ENCODE data around the gene SPATA20. TPM values are rescaled to one million over a fixed set of nuclear protein-coding genes. Genes with fewer than 3 reads are reported as not detected.

Gene SPATA20
- total RNA-seq, 1 experiment from 2014 or later: 50.9 TPM

DNA sequence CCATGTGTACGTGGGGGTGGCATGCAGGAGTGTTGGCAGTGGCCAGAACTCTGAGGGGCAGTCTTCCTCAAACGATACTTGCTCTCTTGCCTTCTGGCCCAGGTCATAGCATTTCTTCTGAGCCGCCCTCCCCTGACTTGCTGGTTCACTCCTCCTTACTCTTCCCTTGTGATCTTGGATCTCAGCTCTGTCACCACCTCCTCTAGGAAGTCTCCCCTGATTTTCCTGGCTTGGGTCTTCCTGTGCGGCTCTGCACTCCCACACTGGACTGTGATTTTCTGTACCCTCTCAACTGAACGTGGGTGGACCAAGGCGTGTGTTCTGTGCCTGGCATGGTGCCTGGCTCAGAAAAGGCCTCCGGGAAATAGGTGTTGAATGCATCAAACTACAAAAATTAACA is 11.6 kb upstream of the SPATA20 start:
- DNase-seq (ENCODE audit: low read depth, low spot score): no peak
- in situ Hi-C loops (cut with HindIII; ENCODE audit: low pct_unique_long_range_greater_than_20kb, low sequenced_read_pairs): no loop called here

DNA sequence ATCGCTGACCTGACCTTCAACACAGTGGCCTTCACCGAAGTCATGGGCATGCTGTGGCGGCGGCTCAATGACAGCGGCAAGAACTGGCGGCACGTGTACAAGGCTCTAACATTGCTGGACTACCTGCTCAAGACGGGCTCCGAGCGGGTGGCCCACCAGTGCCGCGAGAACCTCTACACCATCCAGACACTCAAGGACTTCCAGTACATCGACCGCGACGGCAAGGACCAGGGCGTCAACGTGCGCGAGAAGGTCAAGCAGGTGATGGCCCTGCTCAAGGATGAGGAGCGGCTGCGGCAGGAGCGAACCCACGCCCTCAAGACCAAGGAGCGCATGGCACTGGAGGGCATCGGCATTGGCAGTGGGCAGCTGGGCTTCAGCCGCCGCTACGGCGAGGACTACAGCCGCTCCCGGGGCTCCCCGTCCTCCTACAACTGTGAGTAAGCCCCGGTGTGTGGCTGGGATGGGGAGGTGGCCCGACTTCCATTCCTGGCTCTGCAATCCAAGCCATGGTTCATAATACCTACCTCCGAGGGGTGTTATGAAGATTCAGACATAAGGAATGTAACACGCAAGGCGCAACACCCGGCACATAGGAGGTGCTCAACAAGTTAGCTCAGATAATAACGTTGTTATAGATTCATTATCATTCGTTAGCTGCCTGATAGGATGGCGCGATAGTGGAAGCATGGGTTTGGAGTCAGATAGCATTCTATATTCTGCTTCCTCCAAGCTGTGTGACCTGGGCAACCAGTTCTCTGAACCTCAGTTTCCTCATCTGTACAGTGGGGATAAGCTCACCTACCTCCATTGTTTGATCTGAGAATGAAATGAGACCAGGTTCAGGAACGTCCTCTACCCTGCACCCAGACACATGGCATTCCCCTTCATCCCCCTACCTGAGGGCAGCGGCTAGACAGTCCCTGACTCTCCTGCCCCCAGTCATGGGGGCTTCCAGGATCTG is 10.0 kb upstream of the SPATA20 start:
- no peak for DNase-seq (ENCODE audit: low read depth, low spot score)
- in situ Hi-C loops (cut with HindIII; ENCODE audit: low pct_unique_long_range_greater_than_20kb, low sequenced_read_pairs): no loop called here

DNA sequence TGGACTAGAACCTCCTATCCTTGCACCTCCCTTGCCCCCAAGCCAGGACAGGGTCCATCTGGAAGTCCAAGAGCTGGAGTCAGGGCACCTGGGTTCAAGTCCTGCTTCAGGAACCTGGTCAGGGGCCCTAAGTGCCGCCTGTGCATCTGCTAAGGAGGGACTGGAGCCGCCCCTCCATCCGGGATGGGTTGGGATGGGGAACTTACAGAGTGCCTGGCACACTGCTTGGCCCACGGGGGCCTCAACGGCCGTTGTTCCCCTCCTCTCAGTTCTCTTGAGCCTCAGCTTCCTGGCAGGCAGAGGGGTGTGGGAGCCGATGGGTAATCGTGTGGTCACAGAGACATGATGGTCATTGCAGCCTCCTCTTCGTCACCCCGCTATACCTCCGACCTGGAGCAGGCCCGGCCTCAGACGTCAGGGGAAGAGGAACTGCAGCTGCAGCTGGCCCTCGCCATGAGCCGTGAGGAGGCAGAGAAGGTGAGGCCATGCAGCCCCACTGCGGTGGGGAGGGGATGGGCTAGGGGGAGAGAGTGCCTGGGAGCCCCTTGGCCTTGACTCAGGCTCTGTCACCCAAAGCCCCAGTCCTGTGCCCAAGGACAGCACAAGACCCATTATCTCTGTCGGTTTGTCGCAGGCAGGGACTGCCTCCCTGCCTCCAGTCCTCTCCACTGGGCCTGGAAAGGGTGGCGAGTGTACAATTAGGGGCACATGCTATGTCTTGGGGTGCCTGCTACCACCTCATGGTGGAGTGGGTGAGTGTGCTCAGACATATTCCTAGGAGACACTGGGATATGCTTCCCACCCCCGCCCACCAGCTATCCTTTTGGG is 9.0 kb upstream of the SPATA20 start:
- in situ Hi-C loops (cut with HindIII; ENCODE audit: low pct_unique_long_range_greater_than_20kb, low sequenced_read_pairs): no loop called here
- DNase-seq (ENCODE audit: low read depth, low spot score): no peak

DNA sequence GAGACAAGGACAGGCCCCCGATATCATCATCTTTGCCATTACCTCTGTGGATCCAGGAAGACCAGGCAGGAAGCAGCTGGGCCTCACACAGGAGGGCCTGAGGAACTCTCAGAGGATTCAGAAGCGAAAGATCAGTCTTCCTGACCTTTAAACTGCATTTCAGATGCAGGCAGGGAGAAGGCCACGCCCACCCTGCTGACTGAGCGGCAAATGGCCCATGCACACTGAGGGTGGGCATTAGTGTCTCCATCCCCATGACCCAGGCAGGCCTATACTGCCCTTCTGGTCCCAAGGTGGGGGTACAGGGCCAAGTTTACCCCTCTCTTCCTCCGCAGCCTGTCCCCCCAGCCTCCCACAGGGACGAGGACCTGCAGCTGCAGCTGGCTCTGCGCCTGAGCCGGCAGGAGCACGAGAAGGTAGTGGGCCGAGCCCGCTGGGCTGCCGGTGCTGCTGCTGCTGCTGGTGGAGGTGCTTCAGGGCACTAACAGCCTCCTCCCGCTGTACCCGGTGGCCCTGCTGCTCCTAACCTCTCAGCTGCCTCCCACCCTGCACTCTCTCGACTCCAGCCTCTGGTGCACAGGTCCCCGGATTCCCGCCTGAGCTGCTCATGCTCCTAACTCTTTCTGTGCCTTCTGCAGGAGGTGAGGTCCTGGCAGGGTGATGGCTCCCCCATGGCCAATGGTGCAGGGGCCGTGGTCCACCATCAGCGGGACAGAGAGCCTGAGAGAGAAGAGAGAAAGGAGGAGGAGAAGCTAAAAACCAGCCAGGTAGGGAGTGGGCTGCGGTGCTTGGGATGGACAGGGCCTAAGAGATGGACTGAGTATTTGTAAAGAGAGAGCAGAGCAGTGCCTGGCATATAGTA is 8.2 kb upstream of the SPATA20 start:
- in situ Hi-C loops (cut with HindIII; ENCODE audit: low pct_unique_long_range_greater_than_20kb, low sequenced_read_pairs): no loop called here
- no peak for DNase-seq (ENCODE audit: low read depth, low spot score)

DNA sequence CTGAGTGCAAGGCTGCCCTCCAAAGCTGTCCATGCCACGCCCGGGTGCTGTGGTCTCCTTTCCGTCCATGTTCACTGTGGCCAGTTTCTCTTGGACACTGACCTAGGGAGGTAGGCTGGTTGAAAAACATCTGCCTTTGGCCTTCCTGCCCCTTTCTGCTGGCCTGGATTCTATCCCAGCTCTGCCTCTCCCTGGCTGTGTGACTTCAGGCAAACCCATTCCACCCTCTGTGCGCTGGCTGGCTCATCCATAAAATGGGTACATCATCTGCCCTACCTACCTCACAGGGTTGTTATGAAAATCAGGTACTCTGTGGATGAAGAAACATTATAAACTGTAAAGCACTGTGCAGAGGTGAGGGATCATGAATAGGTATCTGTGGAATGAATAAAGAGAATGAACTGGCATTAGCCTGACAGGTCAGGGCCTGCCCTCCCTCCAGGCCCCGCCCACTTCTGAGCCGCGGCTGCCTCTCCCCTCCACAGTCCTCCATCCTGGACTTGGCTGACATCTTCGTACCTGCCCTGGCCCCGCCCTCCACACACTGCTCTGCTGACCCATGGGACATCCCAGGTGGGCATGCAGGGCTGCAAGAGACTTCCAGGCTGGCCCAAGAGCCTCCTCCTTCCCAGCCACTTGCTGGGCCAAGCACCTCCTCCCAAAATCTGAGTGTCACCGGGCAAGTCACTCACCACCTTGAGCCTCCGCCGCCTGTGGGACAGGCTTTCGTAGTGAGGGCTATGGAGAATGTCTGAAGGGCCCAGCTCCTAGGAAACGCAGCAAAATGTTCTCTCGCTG is 7.0 kb upstream of the SPATA20 start:
- DNase-seq (ENCODE audit: low read depth, low spot score): no peak
- in situ Hi-C loops (cut with HindIII; ENCODE audit: low pct_unique_long_range_greater_than_20kb, low sequenced_read_pairs): no loop called here

DNA sequence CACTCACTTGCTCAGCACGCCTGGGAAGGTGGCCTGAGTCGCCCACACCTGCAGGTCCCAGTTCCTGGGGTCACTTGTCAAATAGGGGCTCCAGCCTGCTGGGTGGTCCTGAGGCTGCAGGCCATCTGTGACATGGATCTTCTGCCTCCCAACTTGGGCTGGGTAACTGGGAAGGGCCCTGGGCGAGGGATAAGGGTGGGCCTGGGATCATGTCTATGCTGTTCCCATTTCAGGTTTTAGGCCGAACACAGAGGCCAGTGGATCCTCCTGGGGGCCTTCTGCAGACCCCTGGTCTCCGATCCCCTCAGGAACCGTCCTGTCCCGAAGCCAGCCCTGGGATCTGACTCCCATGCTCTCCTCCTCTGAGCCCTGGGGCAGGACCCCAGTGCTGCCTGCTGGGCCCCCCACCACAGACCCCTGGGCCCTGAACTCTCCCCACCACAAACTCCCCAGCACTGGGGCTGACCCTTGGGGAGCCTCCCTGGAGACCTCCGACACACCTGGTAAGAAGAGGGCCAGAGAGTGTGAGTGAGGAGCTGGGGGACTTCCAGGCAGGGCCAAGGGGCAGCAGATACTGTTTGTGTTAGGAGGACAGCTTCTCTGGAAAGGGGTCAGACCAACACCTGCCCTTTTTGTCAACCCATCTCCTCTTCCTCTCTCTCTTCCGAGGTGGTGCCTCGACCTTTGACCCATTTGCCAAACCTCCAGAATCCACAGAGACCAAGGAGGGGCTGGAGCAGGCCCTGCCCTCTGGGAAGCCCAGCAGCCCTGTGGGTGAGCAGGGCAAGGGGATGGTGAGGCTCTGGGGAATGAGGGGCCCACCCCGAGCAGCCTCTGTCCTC is 6.2 kb upstream of the SPATA20 start:
- DNase-seq (ENCODE audit: low read depth, low spot score): no peak
- in situ Hi-C loops (cut with HindIII; ENCODE audit: low pct_unique_long_range_greater_than_20kb, low sequenced_read_pairs): no loop called here

DNA sequence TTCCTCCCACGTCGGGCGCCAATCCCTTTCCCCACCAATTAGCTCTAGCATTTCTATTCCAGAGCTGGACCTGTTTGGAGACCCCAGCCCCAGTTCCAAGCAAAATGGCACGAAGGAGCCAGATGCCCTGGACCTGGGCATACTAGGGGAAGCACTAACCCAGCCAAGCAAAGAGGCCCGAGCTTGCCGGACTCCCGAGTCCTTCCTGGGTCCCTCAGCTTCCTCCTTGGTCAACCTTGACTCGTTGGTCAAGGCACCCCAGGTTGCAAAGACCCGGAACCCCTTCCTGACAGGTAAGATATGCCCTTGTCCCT is 5.6 kb upstream of the SPATA20 start:
- in situ Hi-C loops (cut with HindIII; ENCODE audit: low pct_unique_long_range_greater_than_20kb, low sequenced_read_pairs): no loop called here
- no peak for DNase-seq (ENCODE audit: low read depth, low spot score)

DNA sequence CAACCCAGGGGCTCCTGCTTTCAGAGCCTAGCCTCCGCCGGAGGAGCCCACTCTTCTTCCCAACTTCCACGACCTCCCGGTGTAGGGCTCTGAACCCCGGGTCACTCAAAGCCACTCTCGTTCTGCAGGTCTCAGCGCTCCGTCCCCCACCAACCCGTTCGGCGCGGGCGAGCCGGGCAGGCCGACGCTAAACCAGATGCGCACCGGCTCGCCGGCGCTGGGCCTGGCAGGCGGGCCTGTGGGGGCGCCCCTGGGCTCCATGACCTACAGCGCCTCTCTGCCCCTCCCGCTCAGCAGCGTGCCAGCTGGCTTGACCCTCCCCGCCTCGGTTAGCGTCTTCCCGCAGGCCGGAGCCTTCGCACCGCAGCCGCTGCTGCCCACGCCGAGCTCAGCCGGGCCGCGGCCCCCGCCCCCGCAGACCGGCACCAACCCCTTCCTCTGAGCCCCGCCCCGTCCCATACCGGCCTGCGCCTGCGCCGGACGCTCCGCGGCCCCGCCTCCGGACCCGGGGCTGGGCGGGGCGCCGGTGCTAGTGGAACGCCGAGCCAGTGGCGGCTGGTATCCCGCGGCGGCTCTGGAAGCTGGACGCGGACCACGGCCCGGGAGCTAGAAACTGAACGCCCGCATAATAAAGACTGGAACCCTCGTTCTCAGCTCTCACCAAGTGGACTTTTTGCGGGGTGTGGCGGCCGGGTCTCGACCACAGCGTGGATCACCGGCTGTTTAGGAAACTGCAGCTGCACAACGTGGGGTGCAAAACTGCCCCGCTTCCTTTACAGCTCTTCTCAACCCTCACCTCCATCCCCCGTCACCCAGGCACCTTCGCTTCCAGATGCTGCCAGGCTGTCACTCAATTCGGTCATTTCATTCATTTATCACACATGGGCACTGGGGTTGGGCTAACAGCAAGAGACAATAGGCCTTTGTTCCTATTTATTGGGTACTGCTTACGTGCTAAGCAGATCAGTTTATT is 5.0 kb upstream of the SPATA20 start:
- in situ Hi-C loops (cut with HindIII; ENCODE audit: low pct_unique_long_range_greater_than_20kb, low sequenced_read_pairs): no loop called here
- DNase-seq (ENCODE audit: low read depth, low spot score): peak; percentile 80

DNA sequence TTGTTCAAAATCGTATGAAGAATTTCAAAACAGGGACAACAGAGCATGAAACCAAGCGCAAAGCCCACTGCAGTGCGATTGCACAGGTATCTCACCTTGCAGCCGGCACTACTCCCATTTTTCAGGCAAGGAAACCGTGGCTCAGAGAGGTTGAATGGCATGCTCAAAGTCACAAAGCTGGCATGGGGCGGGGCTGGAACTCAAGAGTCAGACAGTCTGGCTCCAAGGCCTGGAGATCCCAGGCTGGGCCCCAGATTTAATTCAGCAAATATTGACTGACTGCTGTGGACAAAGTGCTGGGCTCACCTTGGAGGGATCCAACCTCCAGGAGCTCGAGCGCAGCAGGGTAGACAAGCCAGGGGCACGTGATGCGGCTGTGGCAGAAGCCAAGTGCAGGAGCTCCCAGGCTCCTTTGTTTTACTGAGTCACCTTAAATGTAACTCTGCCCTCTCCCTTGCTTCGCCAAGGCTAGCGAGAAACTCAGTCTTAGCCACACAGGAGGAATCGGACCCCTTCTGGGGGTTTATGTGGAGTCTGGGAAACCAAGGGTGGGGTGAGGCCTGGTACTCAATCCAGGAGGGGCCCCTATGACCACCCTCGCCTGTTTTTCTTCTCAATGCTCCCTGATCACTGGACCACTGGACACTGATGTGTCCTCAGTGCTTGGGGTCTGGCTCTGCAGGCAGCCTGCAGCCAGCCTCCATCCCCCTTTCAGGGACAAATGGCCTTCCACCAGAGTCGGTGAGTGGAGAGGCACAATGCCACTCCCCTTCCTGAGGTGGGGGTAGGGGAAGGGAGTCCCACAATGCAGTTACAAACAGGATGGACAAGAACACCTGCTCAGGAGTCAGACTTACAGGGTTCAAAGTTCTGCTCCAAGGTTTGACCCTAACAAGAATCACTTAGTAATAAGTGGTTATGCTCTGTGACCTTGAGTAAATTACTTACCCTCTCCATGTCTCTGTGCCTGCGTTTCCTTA is 3.9 kb upstream of the SPATA20 start:
- DNase-seq (ENCODE audit: low read depth, low spot score): no peak
- in situ Hi-C loops (cut with HindIII; ENCODE audit: low pct_unique_long_range_greater_than_20kb, low sequenced_read_pairs): no loop called here

DNA sequence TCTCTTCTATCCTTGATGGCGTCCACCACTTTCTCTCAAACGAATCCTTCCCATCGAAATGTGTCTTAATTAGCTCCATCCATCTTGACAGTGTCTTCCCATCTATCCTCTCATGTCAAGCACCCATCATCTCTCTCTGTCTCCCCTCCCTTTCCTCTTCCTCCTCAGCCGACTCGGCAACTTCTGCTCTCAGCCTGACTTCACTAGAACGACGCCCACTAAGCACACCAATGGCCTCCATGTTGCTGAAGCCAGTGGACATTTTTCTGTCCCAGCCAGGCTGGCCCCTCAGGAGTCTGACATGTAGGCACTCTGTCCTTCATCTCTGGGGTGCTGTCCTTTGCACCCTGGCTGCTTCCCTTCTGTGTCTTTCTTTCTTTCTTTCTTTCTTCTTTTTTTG is 2.5 kb upstream of the SPATA20 start:
- in situ Hi-C loops (cut with HindIII; ENCODE audit: low pct_unique_long_range_greater_than_20kb, low sequenced_read_pairs): no loop called here
- no peak for DNase-seq (ENCODE audit: low read depth, low spot score)

DNA sequence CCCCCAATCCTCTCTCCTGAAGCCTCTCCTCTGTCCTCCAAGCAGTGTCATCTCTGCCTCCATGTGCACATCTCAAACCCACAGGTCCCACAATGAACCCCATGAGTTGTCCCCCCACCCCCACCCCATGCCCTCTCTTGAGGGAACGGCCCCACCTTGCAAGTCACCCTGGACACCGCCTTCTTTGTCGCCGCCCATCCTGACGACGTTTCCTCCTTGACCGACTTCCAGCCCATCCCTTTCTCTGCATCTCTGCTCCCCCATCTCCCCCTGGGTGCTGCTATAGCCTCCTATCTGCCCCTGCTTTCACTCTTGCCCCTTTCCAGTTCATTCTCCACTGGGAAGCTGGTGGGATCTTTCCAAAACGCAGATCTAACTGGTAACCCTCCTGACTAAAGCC is 1.7 kb upstream of the SPATA20 start:
- DNase-seq (ENCODE audit: low read depth, low spot score): no peak
- in situ Hi-C loops (cut with HindIII; ENCODE audit: low pct_unique_long_range_greater_than_20kb, low sequenced_read_pairs): no loop called here

DNA sequence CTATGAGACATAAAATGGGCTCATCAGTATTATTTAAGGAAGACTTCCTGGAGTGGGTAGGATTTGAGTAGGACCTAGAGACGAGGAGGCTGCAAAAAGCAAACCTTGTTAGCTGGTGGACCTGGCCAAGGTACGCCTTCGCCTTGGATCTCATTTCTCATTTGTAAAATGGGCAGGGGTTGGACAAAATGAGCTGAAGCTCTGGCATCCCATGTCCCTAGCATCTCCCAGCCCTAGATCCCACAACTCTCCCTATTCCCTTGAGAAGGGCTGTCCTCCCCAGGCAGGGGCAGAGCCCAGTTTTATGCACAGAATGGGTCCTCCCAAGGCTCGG is 306 bp upstream of the SPATA20 start:
- in situ Hi-C loops (cut with HindIII; ENCODE audit: low pct_unique_long_range_greater_than_20kb, low sequenced_read_pairs): no loop called here

DNA sequence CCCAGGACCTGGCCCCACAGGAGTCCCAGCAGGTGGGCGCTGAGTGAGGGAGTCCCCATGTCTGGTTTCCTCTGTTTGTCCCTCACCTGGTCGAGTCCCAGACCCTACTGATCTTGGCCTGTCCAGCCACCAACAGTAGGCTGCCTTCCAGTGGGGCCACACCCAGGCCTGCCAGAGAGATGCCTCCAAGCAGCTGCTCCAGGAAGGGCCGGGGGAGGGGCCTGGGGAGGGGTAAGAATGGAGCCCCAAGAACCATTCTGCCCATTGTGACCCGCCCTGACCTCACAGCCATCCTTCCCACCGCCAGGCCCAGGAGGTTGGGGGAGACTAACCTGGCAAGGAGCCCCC is 736 bp downstream of the SPATA20 start:
- no peak for DNase-seq (ENCODE audit: low read depth, low spot score)
- in situ Hi-C loops (cut with HindIII; ENCODE audit: low pct_unique_long_range_greater_than_20kb, low sequenced_read_pairs): no loop called here

More for the DNA sequence above, 306 bp upstream of the SPATA20 start:
- DNase-seq (ENCODE audit: low read depth, low spot score): no peak

DNA sequence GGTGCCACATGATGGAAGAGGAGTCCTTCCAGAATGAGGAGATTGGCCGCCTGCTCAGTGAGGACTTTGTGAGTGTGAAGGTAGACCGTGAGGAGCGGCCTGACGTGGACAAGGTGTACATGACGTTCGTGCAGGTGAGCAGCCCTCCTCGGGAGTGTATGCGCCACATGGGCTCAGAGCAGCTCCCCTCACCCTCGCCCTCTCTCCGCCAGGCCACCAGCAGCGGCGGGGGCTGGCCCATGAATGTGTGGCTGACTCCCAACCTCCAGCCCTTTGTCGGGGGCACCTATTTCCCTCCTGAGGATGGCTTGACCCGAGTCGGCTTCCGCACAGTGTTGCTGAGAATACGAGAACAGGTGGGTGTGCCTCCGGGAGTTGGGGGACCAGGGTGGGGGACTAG is 1.9 kb downstream of the SPATA20 start:
- DNase-seq (ENCODE audit: low read depth, low spot score): no peak
- in situ Hi-C loops (cut with HindIII; ENCODE audit: low pct_unique_long_range_greater_than_20kb, low sequenced_read_pairs): no loop called here
